Right lobe of liver (tissue), 4 donors: ENCODE measurements around the gene C1QTNF6.

Experiments
- POLR2A ChIP-seq: fragments of 450-650 bp; IDR thresholded peaks from one replicate; pipeline ENCODE4 v1.6.1; 2017; ENCODE audit warnings: antibody characterized with exemption, mild to moderate bottlenecking
- TF ChIP-seq, protein P1 (sequence below), 4 donors: fragments of 200-600 bp in 3 of 4; fragments of 450-650 bp in 1 of 4; IDR thresholded peaks; one replicate each; pipeline versions ENCODE4 v1.5.1 to v1.8.0; 2016 to 2022; ENCODE audit warnings: antibody characterized with exemption in 4 of 4, mild to moderate bottlenecking in 2 of 4
- donor health status: DM: no; HTN: no; CAD: no.
- donor health status: DM: no; HTN: no; CAD: no.
- donor health status: DM: no; HTN: yes; CAD: no.

DNA sequence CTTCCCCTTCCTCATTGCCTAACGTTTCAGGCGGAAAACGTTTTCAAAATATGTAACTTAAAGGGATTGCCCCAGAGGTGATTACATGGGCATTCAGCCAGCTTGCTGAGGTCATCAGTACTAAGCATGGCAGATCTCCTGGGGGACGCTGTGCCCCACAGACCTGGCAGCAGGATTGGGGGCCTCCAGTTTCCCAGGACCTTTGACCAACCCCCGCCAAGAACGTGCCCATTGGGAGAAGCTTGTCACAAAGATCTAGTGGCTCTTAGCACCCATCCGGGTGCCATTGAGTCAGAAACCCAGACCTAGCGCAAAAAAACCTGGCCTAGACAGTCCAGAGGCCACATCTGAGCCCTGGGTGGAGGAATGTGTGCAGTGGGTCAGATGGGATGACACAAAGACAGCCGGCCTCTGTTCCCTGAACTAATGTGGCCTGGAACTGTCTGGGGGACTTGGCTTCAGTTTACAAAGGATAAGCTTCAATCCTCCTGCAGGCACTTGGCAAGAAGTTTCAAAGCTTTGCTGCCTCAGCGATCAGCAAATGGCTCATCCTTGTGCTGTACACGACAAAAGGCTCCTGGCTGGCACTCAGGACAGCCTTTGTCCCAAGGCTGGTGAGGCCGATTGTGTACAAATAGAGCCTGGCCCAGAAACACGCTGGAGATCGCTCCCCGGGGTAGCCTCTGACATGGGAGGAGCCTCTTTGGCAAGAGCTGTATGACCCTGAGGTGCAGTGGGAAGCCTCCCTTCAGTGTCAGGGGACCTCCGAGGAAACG, 9.5 kb downstream of the C1QTNF6 start:
- TF ChIP-seq, protein P1, sequence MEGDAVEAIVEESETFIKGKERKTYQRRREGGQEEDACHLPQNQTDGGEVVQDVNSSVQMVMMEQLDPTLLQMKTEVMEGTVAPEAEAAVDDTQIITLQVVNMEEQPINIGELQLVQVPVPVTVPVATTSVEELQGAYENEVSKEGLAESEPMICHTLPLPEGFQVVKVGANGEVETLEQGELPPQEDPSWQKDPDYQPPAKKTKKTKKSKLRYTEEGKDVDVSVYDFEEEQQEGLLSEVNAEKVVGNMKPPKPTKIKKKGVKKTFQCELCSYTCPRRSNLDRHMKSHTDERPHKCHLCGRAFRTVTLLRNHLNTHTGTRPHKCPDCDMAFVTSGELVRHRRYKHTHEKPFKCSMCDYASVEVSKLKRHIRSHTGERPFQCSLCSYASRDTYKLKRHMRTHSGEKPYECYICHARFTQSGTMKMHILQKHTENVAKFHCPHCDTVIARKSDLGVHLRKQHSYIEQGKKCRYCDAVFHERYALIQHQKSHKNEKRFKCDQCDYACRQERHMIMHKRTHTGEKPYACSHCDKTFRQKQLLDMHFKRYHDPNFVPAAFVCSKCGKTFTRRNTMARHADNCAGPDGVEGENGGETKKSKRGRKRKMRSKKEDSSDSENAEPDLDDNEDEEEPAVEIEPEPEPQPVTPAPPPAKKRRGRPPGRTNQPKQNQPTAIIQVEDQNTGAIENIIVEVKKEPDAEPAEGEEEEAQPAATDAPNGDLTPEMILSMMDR (IDR thresholded peaks at IDR 0.05) = no peak
- no peak for TF ChIP-seq POLR2A
